DND-41 (cell line): ENCODE results near the gene IFT52.

Experiments
- CTCF ChIP-seq: IDR thresholded peaks from 2 replicates; pipeline ENCODE4 v1.5.1; 2012; ENCODE audit warnings: borderline replicate concordance, low read length, moderate library complexity, mild to moderate bottlenecking; ENCODE audit not compliant: poor library complexity, severe bottlenecking; ENCODE audit errors: extremely low read depth
- EZH2 ChIP-seq: IDR thresholded peaks from 3 replicates; pipeline ENCODE4 v1.6.1; 2012; ENCODE audit warnings: borderline replicate concordance, low read depth, mild to moderate bottlenecking, moderate library complexity, low read length, inconsistent platforms; ENCODE audit not compliant: severe bottlenecking

DNA sequence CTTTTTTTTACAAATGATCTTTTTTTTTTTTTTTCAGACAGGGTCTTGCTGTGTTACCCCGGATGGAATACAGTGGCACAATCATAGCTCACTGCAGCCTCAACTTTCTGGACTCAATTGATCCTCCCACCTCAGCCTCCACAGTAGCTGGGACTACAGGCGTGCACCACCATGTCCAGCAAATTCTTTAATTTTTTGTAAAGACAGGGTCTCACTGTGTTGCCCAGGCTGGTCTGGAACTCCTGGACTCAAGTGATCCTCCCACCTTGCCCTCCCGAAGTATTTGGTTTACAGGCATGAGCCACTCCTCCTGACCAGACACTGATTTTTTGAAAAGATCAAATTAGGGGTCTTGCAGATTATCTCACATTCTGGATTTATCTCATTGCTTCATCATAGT is 65.2 kb downstream of the IFT52 start:
- TF ChIP-seq CTCF (no peak), EZH2 (no peak)
